IPS-18c (cell line): ENCODE measurements around the gene PARP3.

Experiments
- H3K4me3 ChIP-seq: 2 replicates; pipeline ENCODE4 v1.7.0; 2013; ENCODE audit warnings: low read depth, mild to moderate bottlenecking, low read length, moderate library complexity; ENCODE audit not compliant: insufficient read depth
- H3K9me3 ChIP-seq: one replicate; pipeline ENCODE4 v1.6.1; 2013; ENCODE audit warnings: mild to moderate bottlenecking, low read length, moderate library complexity; ENCODE audit not compliant: control insufficient read depth, insufficient read depth

PARP3 gene

DNA sequence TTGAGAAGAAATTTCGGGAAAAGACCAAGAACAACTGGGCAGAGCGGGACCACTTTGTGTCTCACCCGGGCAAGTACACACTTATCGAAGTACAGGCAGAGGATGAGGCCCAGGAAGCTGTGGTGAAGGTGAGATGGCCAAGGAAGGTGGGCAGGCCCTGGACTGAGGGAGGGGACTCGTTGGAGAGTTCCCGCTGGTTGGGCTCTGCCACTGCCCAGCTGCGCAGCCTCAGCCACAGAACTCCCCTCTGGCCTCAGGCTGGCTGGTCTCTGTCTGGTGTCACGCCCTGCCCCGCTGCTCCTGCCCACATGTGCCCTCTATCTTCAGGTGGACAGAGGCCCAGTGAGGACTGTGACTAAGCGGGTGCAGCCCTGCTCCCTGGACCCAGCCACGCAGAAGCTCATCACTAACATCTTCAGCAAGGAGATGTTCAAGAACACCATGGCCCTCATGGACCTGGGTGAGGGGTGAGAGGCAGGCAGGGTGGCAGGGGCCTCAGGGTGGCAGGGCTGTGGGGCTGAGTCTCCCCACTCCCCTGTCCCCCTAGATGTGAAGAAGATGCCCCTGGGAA, 2.4 kb downstream of the PARP3 start:
- no peaks in the 10 kb centered on the region for H3K9me3 ChIP-seq
- H3K4me3 ChIP-seq = no peak overlapping the region

DNA sequence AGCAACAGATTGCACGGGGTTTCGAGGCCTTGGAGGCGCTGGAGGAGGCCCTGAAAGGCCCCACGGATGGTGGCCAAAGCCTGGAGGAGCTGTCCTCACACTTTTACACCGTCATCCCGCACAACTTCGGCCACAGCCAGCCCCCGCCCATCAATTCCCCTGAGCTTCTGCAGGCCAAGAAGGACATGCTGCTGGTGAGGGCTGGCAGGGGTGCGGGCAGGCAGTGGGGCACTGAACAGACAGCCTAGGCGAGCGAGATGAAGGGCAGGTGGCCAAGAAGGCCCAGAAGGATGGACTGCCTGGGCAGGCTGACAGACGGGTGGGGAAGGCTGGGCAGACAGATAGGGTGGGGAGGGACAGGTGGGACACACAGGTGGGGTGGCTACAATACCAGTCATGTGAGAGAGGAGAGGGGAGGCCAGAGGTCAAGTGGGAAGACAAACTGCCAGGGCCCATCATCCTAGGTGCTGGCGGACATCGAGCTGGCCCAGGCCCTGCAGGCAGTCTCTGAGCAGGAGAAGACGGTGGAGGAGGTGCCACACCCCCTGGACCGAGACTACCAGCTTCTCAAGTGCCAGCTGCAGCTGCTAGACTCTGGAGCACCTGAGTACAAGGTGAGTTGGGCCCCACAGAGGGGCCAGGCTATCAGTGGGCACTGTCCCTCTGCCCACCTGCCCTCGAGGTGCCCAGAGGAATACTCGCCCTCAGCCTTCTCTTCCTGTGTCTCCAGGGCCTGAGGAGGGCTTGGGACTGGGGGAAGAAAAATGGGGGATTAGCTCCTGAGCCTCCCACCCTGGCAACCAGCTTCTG, 3.1 kb downstream of the PARP3 start:
- Histone ChIP-seq H3K9me3 (no peaks in the 10 kb centered on the region), H3K4me3 (no peak overlapping the region)

GRCh38 chr3:51945926-51946705, 4.0 kb downstream of the PARP3 start:
- H3K4me3 ChIP-seq = no peak overlapping the region
- H3K9me3 ChIP-seq = no peaks in the 10 kb centered on the region

GRCh38 chr3:51946796-51947195, 4.6 kb downstream of the PARP3 start:
- Histone ChIP-seq H3K9me3 (no peaks in the 10 kb centered on the region), H3K4me3 (no peak overlapping the region)

- no peaks in the 10 kb centered on the region for H3K9me3 ChIP-seq
- no peak overlapping the region for H3K4me3 ChIP-seq
Observed at GRCh38 chr3:51947215-51947900, 5.2 kb downstream of the PARP3 start.

DNA sequence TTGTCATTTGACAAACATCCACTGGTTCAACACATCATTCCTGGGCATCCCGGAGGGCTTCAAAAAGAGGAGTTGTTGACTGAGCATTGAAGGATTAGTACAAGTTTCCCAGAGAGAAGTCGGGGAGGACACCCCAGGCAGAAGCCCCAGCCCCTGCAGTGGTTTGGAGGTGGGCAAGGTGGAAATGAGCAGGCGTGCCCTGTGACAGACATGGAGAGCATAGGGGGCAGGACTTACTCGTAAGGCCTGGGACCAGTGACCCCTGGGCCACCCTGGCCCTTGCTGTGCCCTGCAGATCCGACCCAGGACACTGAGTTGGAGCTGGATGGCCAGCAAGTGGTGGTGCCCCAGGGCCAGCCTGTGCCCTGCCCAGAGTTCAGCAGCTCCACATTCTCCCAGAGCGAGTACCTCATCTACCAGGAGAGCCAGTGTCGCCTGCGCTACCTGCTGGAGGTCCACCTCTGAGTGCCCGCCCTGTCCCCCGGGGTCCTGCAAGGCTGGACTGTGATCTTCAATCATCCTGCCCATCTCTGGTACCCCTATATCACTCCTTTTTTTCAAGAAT, 5.9 kb downstream of the PARP3 start:
- no peaks in the 10 kb centered on the region for H3K9me3 ChIP-seq
- no peak overlapping the region for H3K4me3 ChIP-seq

GRCh38 chr3:51949121-51949520, 7.0 kb downstream of the PARP3 start:
- no peak overlapping the region for H3K4me3 ChIP-seq
- H3K9me3 ChIP-seq = no peaks in the 10 kb centered on the region

- H3K9me3 ChIP-seq = no peaks in the 10 kb centered on the region
- no peak overlapping the region for H3K4me3 ChIP-seq
Observed at GRCh38 chr3:51950899-51951298, 8.7 kb downstream of the PARP3 start.

DNA sequence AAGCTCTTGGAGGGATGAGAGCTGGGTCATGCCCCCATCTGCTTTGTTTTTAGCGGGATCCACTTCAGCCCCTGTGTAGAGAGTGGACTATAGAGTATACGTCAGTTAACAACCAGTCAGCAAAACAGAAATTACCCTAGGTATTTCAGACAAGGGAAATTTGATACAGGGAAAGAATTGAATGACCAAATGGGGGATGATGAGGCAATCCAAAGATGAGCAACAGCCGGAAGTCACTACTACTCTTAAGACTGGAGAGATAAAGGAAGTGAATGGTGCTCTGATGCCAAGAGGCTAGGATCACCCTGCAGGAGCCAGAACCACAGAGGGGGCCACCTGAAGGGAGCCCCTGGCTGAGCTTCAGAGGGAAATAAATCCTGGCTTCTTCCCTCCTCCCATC, 11.3 kb downstream of the PARP3 start:
- H3K9me3 ChIP-seq = no peaks in the 10 kb centered on the region
- H3K4me3 ChIP-seq = no peak overlapping the region

DNA sequence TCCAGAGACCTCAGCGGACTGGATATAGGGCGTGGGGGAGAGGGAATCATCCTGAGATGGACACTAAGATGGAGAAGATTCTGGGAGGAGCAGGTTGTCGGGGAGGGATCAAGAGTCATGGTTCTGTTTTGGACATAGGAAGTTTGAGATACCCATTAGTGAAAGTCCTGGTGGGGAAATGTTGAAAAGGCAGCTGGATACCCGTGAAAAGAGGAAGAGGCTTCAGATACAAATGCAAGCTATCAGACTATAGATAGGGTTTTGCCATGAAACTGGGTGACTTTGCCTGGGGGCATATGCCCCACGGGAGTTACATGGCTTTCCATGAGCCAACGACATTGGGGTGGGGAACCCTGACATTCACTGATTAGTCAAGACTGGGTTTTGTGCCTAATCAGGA, 11.9 kb downstream of the PARP3 start:
- no peaks in the 10 kb centered on the region for H3K9me3 ChIP-seq
- H3K4me3 ChIP-seq = no peak overlapping the region

DNA sequence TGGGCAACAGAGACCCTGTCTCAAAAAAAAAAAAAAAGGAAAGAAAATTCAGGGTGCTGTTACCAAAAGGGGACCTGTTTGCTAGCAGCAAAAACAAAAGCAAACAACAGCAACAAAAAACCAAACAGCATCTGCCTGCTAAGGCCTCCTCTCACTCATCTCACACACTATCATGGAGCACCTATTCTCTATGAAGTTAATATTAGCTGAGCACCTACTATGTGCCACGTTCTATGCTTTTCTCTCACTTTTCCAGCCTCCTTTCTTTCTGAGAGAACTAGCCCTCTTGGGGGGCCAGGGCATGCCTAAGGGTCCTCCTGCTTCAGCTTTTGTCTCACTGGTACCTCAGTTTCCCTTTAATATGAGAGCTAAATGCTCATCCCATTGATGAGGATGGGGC, 12.6 kb downstream of the PARP3 start:
- H3K4me3 ChIP-seq = no peak overlapping the region
- H3K9me3 ChIP-seq = no peaks in the 10 kb centered on the region

DNA sequence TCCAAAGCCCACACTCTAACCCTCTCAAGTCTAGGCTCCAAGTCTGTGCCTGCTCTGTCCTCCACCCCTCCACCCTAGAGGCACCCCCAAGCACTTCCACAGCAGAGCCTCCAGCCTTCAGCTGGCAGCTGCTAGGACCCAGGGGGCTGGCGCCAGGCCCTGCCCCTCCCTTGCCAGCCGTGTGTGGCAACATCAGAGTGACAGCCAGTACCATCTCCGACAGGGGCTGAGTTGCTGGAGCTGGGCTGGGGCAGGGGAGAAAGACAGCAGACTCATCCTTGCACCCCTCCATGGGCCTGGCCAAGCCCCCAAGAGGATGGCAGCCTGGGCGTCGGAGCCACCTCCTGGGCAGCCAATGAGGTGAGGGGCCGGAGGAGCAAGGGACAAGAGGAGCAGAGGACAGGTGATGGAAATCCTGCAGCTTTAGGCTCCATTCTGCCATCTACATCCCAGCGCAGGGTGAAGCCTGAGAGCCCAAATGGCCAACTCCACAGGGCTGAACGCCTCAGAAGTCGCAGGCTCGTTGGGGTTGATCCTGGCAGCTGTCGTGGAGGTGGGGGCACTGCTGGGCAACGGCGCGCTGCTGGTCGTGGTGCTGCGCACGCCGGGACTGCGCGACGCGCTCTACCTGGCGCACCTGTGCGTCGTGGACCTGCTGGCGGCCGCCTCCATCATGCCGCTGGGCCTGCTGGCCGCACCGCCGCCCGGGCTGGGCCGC, 13.2 kb downstream of the PARP3 start, which contains the start of gene GPR62:
TSS of gene GPR62 (plus strand) at position 207 of the 718 bp plus-strand sequence. CDS start at position 479, 272 bp downstream.
- peak within 1 kb of the TSS; percentile 46; the same call in 1 of the 2 replicates for H3K4me3 ChIP-seq
- no peaks in the 10 kb centered on the region for H3K9me3 ChIP-seq

GRCh38 chr3:51955893-51956770, 14.0 kb downstream of the PARP3 start:
- peak overlapping the region; percentile 46; the same call in 1 of the 2 replicates for H3K4me3 ChIP-seq

GRCh38 chr3:51957520-51958205, 15.5 kb downstream of the PARP3 start:
- no peaks in the 10 kb centered on the region for H3K9me3 ChIP-seq

More at GRCh38 chr3:51955893-51956770, 14.0 kb downstream of the PARP3 start:
- no peaks in the 10 kb centered on the region for H3K9me3 ChIP-seq

More at GRCh38 chr3:51957520-51958205, 15.5 kb downstream of the PARP3 start:
- H3K4me3 ChIP-seq = no peak overlapping the region
